AG08395 (cell line): ENCODE measurements around the gene HS3ST3B1.
A peak's percentile ranks its signal among the peaks of the same experiment; 100 is the strongest.

Experiments
- DNase-seq: peaks from one replicate; pipeline ENCODE4 v3.0.0; 2012; ENCODE audit warnings: mixed read lengths, low spot score

The HS3ST3B1 gene

DNA sequence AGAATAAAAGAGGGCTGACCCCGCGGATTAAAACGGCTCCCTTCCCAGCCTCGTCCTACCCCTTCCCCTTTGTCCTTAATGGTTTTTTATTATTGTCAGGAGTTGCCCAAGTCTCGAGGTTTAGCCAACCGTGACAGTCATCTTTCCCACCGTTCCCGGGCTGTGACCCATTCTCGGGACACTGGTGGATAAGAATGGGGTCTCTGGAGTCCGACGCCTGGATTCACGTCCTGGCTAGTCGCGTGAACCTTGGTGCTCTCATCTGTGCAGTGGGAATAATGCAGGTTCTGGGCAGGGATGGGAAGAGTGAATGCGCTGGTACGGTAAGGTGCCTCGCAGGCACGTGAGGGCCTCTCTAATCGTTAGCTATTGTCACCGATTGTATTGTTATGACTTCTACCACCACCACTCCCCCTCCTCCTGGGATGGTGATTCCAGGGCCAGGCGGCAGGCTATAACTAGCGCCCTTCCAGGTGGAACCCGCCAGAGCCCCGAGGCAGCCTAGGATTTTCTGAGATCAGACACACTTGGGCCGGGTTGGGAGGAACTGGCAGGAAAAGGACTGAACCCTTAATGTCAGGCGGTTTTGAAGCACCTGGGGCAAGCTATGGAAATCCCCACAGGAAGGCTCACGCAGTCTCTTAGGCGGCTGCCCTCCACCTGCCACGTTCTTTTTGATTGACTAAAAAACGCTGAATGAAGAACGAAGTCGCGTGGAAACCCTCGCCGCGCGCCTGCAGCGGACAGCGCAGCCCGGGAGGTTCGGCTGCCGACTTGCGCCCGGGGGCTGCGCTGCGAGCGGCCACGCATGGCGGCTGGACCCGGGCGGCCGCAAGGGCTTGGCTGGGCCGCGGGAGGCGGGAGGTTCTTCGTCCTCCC, 2.7 kb downstream of the HS3ST3B1 start:
- DNase-seq, result no peak

- no peak for DNase-seq
Observed at GRCh38 chr17:14304222-14304772, 3.4 kb downstream of the HS3ST3B1 start.

GRCh38 chr17:14304773-14305517, 4.1 kb downstream of the HS3ST3B1 start:
- no peak for DNase-seq

DNA sequence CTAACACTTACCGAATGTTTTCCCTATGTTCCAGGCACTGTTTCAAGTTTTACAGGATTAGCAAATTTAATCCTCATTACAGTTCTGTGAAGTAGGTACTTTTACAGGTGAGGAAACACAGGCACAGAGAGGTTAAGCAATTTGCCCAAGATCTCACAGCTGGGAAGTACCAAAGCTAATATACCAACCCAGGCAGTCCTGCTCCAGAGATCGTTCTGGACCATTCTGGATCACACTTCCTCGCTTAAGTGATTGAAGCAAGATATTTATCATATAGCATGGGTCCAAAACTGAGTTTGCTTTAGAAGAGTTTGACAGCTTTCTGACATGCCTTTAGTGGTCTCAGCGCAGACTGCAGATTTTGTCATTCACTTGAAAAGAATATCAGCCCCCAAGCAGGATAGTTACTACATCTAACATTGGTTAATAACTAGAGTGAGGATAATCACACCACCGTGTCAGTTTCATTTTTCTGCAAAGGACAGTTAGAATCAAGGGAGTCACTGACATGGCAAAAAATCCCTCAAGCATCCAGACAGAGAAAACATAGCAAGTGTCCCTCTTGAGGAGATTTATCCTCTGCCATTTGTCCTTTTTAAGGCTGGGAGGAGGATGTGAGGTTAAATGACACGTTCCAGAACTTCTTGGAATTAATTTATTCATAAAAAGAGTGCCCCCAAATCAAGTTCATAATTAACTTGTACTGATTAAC, 5.1 kb downstream of the HS3ST3B1 start:
- no peak for DNase-seq

DNA sequence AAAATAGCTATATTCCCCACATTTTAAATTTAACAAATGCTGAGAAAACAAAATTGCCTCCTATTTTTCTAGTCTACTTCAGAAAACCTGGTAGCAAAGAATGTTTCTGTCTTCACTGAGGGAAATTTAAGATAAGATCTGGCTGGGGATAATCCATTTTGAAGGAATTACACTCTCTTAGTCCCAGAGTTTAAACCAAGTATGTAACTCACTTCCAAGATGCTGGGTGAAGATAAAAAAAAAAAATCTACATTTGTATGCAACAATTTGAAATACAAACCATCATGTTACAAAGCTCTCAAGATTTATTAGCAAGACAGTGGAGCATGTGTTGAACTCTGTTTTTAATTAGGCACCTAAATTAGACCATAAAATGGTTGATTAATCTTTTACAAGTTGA, 5.7 kb downstream of the HS3ST3B1 start:
- DNase-seq, result no peak

GRCh38 chr17:14307560-14308024, 6.7 kb downstream of the HS3ST3B1 start:
- peak; percentile 63 for DNase-seq

GRCh38 chr17:14308636-14308964, 7.7 kb downstream of the HS3ST3B1 start:
- no peak for DNase-seq

GRCh38 chr17:14308965-14309879, 8.3 kb downstream of the HS3ST3B1 start:
- peak; percentile 97 for DNase-seq

DNA sequence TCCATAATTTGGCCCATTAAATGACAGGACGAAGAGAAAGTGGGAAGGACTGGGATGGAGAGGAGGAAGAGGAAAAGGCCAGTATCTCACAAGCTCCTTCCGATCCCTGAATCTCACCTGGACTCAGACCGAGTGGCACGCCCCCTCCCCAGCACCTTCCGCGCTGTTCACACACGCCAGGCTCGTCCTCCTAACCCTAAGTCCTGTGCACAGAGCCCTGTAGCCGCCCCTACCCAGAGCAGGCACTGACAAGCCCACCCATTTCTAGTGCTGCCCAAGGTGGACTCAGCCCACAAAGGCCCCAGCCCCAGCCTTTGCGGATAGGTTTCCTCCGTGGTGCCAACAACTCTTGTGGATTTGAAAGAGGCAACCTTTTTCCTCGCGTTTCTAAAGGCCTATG, 9.2 kb downstream of the HS3ST3B1 start:
- DNase-seq, result no peak

DNA sequence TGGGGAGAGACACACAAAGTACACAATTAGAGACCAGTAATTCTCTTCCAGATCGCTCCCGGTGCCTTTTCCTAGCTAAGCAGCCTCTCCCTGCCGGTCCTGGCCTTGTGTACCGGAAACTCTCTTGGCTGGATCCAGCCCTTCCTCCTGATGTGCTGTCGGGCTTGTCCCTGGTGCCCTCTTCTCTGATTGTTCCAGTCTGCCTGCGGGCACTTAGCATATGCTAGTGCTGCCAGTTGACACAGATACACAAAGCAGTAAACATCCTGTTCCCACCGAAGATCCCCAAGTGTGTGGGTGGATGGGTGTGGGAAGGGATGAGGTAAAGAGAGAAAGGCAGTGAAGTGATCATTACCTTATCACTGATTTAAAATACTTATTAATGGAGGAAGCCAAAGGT, 9.7 kb downstream of the HS3ST3B1 start:
- DNase-seq, result no peak

DNA sequence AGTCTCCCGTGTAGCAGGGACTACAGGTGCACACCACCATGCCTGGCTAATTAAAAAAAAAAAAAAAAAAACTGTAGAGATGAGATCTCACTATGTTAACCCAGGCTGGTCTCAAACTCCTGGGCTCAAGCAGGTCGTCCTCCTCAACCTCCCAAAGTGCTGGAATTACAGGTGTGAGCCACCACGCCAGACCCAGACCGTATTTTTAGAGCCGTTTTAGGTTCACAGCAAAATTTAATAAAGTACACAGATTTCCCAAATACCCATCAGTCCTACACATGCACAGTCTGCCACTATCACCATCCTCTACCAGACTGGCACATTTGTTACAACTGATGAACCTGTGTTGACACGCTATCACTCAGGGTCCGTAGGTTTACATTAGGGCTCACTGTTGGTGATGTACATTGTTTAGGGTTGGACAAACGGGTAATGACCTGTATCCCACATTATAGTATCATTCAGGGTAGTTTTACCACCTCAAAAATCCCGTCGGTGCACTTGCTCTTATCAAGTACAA, 10.4 kb downstream of the HS3ST3B1 start:
- DNase-seq, result no peak

DNA sequence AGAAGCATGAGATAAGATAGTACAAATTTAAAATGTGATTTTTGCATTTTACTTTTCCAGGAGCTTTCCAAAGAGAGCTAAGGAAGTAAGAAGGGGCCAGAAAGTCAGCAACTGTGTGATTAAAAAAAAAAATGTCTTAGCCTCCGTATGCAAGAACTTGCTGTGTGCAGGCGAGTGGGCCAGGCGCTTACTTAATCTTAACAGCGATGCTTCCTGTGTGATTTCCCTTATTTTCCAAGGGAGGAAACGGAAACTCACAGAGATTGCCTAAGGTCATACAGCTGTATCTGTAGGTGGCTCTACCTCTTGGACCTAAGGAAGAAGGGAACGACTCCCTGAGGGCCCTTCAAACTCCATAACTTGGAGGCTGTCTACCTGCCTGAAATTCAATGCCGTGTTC, 11.1 kb downstream of the HS3ST3B1 start:
- DNase-seq, result no peak

- no peak for DNase-seq
Observed at GRCh38 chr17:14312522-14312921, 11.6 kb downstream of the HS3ST3B1 start.

DNA sequence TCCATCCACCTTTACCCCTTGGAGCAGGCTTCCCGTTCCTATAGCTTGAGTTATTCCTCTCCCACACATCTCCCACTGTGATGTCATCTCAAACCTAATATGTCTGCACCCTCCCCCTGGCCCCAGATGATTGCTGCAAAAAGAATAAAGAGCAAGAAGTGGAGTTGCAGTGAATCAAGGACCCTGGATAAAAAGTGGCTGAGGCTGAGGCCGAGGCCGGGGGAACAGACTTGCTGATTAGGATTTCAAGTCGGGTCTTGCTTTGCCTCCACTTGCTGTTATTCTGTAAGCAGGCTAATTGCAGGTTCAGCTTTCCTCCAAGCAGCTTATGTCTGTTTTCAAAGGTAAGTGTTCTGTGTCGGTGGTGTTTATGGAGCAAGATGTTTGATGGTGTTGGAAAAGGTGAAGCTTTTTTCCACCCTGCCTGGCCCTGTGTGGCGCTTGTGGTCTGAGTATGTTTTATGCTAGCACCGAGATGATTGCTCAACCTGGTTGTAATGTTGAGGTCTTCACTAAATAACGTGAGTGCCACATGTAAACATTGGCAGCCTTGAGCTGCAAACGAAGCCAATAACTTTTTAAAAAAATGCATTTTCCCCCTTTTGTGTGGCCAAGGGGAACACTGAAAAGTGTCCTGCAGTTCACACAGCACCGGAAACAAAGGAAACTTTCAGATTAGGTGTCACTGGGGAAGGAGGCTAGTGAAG, 15.4 kb downstream of the HS3ST3B1 start:
- DNase-seq, result no peak

GRCh38 chr17:14317383-14317782, 16.5 kb downstream of the HS3ST3B1 start:
- DNase-seq, result no peak

GRCh38 chr17:14318109-14318917, 17.4 kb downstream of the HS3ST3B1 start:
- no peak for DNase-seq

DNA sequence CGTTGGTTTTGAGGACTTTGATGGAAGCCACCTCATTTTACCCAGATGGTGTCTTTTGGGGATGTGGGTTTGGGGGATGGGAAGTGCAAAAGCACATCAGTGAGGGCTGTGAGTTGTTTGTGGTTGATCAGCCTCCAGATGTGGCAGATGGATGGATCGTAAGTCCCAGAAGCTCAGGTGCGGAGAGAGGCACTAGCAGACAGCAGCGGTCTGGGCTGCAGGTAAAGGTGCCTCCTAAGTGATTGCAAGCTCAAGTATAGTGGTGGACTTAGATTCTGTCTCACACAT, 18.0 kb downstream of the HS3ST3B1 start:
- no peak for DNase-seq

DNA sequence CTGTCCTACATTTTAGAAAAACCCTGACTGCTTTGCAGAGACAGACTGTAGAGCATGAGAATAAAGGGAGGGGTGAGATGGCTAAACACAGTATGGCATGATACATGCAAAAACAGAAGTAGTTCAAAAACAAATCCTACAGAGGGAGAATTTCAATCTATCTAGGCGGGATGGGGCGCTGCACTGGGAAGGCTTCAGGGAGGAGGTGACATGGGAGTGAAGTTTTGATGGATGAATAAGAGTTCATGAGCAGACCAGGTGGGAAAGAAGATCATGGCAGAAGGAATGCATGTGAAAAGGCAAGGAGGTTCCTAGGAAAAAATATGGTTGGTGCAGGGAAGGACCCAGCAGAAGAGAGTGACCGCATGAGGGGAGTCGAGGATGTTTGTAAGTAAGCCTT, 19.2 kb downstream of the HS3ST3B1 start:
- no peak for DNase-seq

DNA sequence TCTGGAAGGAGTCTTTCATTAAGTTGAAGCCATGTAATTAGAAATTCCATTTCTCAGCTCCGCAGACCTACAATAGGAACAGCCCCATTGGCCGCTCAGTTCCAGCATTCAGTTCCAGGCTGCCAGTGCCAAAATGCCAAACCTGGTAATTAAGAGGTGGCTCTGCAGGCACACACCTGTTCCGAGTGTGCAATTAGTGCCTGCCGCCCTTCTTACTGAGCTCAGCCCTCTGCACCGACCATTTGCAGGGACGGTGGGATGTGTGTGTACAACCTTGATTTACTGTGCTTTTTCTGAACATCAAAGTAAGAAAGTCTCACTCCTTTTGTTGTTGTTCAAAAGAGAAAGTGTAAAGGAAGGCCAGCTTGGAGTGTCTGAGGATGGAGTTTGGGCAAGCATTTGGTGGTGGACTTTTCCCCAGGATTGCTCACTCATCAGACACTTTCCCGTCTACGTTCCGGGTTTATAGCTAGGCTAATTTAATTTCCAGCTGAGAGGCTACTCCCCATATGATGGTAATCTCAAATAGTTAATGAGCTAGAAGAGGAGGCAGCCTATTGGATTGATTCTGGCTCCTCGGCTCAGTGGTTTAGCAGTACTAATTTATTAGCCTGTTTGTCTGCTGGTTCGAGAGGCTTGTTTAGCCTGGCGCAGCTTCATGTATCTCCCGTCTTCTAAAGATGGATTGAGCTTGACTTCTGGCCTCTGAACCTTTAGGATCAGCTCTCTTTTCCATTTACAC, 20.0 kb downstream of the HS3ST3B1 start:
- DNase-seq, result no peak
